GM18520 (cell line): ENCODE data around the gene NOL11.
"Not testable (repeated sequence)": the region's sequence is repeated elsewhere in the genome, so short reads cannot be mapped to it uniquely, and the experiment has no call there.

Experiments used
- ATAC-seq: cut with Tn5 transposase; IDR thresholded peaks from one replicate; pipeline ENCODE4 v1.9.1; 2021; ENCODE audit not compliant: unreplicated experiment

Gene NOL11

DNA sequence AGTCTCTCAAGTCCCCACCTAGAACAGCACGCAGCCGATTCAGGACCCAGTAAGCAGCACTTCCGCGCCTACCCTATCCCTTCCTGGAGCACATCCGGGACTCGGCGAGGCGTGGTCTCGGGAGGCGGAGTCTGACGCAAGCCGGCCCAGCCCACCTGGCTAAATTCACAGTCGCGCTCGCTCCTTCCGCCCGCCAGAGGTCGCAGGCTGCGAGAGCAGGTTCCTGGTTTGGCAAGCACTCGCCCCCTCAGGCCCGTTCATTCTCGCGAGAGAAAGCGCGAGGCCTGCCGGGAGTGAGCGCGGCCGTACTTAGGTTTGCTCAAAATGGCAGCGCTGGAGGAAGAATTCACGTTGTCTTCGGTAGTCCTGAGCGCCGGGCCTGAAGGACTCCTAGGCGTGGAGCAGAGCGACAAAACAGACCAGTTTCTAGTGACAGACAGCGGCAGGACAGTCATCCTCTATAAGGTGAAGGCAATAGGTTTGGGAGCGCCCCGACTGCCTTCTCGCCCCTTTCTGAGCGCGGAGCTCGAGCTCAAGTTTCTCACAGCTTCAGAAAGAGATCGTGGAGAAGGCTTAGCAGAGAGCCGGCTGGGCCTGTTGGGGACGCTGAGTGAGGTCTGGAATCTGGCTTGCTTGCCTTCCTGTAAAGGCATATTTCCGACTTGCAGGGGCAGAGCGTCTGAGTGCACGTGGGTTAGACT lies at the start of gene NOL11:
TSS of gene NOL11 (plus strand) at position 313 of the 701 bp plus-strand sequence. CDS start at position 325, 12 bp downstream.
- peak; percentile 95 for ATAC-seq

- no peak for ATAC-seq
These were observed 46.2 kb upstream of the NOL11 start for GRCh38 chr17:67671493-67671892.

DNA sequence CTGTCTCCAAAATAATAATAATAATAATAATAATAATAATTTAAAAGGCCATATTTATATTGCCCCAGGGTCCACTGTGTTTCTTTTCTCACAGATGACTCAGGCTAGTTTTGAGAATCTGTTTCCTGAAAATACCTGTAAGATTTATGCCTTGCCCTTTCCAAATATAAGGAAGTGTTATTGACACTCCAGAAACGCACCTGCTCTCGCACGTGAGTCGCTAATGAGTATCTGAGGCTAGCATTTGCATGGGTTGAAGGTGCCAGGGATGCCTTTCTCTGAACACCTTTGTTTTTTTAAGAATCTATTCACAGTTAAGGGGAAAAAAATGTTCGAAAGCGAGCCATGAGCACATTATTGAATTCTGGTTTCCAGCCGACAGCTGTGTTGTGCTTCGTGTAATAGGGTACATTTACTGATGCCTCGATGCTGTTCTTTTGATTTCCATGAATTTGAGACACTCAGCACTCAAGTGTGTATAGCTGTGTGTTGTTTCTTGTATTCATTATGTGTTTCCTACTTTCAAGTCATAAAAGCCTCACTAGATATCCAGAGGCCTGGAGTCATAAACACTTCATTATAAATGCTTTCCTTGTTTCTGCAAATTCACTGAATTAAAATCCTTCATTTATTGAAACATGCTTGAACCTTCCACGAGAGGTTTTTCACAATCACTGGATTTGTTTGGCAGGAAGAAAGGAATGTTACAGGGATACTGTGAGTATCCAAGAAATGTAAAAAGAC lies 45.0 kb upstream of the NOL11 start:
- ATAC-seq = no peak

- no peak for ATAC-seq
These were observed 42.3 kb upstream of the NOL11 start for GRCh38 chr17:67675481-67675880.

DNA sequence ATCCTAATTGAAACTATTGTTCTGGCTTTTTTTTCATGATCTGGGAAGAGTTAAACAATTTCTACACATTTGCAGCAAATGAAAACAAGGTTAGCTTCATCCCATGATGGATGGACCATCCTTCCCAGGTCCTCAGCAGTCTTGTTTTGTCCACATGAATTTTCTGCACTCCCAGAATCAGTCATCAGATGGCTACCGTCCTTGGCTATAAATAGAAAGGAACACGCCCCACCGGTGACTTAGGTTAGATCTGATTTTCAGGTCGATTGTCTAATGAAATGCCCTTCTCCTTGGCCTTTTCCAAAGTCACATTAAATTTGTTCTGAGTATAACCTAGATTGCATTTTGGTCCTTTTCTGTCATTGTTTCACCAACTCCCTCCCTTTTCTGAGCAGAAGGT lies 41.4 kb upstream of the NOL11 start:
- ATAC-seq = no peak

GRCh38 chr17:67678414-67678813 lies 39.3 kb upstream of the NOL11 start:
- ATAC-seq = no peak

DNA sequence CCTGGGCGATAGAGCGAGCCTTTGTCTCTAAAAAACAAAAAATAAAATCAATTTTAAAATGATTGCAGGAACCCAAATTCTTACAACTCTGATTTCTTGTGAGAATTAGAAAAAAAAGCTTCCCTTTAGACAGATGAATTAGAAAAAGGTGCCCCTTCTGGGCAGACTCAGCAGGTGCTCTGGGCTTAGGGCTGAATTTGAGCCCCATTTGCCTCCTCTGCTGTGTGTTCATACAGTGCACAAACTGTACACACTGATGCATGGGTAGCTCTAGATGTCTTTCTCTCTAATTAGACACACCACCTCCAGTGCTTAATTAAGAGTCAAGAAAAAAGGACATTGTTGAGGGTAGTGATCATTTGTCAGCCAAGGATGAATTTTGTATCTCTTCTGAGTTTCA lies 38.5 kb upstream of the NOL11 start:
- no peak for ATAC-seq

DNA sequence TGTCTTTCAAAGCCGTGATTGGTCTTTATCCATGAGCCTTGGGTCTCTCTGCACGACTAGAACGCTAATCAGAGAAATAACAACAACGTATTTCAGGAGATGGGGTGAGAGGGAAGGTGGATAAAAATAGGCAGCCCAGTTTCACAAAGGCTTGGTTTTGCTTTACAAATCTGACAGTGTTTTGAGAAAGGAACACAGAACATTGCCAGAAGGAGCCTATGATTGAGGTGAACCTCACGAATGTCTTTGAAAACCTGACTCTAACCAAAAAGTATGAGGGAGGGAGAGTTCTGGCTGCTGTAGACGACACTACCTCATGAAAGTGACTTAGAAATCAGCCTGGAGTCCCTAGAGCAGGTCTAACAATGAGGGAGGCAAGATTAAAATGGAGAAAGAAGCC lies 38.0 kb upstream of the NOL11 start:
- no peak for ATAC-seq

DNA sequence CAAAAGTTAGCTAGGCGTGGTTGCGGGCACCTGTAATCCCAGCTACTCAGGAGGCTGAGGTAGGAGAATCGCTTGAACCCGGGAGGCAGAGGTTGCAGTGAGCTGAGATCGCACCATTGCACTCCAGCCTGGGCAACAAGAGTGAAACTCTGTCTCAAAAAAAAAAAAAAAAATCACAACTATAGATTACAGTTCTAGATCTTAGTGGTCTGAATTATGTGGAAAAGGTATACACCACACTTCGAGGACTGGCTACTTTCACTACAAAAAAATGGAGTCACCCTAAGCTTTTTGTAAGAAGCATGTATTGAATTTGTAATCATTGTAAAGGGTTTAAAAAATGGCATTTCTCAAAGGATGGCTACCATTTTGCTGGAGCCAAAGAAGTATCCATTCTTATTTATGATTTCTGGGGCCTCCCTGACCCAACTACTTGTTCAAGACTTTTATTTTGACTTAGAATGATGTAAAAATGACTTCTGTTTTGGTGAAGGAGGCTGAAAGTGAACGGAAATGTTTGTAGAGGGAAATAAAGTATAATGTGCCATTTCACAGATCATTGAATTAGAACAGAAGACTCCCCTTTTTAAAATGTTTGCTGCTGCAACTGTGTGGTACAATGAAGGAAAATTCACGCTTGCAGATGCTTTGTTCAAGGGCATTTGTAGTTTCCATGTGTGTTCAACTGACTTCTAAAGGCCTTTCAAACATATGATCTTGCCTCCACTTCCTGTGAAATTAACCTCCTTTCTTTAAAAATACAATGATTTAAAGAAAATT lies 37.1 kb upstream of the NOL11 start:
- ATAC-seq = no peak

DNA sequence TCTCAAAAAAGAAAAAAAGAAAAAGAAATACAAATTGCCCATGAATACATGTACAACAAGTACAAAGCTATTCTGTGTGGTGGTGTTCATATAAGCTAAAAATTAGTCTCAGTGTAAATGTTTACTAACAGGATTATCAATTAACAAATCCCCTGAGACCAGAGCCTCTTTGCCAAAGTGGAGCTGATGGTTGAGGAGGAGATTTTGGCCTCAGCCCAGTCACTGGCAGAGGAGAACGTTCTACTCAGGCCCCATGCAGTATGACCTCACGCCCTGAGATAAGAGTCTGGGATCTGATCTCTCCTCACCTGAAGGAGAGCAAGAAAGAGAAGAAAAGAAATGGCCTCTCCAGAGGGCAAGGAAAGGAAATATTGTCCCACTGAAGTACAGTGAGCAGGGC lies 35.5 kb upstream of the NOL11 start:
- ATAC-seq = no peak

GRCh38 chr17:67685351-67685750 lies 32.4 kb upstream of the NOL11 start:
- ATAC-seq = no peak

DNA sequence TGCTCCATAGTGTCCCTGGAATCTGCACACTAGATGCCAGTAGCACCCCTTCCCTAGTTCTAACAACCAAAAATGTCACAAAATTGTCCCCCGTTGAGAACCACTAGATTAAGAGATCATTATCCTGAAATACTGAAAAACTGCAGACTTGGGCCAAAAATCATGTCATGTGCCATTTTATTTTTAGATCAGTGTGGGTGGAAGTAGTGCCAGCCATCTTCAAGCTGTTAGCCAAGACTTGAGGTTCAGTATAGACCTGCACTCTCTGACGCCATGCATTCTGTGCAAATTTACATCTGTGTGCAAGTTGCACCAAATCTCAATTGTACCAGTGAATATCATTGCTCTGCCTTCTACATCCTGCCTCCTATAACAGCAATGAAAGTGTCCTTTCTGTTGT lies 31.5 kb upstream of the NOL11 start:
- no peak for ATAC-seq

GRCh38 chr17:67687511-67687910 lies 30.2 kb upstream of the NOL11 start:
- no peak for ATAC-seq

- no peak for ATAC-seq
These were observed 28.1 kb upstream of the NOL11 start for GRCh38 chr17:67689534-67690177.

- ATAC-seq = no peak
These were observed 23.9 kb upstream of the NOL11 start for GRCh38 chr17:67693811-67694210.

- no peak for ATAC-seq
These were observed 21.4 kb upstream of the NOL11 start for GRCh38 chr17:67696347-67696746.

- no peak for ATAC-seq
These were observed 20.8 kb upstream of the NOL11 start for GRCh38 chr17:67696853-67697498.

DNA sequence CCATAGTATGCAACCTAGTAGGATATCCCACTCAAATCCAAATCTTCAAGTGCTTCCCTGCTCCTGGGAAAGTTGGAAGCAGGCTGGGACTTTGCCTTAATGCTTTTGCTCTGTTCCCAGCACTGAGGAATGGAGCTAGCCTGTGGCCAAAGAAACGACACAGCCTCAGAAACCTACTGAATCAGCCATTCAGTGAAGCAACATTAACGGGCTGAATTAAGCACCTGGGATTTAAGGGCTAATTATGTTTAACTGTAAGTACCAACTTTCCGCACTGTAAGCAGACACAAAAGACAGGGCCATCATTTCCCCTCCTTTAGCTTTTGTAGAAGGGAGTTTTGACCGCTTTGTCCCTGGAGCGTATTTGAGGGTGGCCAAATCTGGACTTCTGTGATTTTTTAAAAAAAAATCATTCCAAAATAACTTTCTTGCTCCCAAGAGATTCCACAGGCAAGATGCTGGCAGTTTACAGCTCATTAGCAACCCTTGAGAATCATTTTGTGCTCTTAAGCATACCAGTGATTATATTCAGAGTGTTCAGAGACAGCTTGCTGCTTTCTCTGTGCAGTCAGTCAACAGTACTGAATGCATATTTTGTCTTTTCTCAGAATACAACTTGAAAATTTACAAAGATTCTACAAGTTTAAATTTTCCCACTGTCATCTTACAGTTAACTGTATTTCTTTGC lies 17.6 kb upstream of the NOL11 start:
- ATAC-seq = no peak

GRCh38 chr17:67700725-67701119 lies 17.0 kb upstream of the NOL11 start:
- no peak for ATAC-seq

DNA sequence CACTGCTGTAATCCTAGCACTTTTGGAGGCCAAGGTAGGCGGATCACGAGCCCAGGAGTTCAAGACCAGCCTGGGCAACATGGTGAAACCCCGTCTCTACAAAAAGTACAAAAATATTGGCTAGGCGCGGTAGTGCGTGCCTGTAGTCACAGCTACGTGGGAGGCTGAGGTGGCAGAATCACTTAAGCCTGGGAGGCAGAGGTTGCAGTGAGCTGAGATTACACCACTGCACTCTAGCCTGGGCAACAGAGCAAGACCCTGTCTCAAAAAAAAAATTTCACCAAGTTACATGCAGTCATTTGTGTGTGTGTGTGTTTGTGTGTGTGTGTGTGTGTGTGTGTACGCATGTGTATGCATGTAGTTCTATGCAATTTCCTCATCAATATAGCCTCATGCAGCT lies 14.9 kb upstream of the NOL11 start:
- not testable (repeated sequence) for ATAC-seq
